COLO829 (cell line): ENCODE results near the gene PDCD1LG2.
"Not testable (repeated sequence)": the region's sequence is repeated elsewhere in the genome, so short reads cannot be mapped to it uniquely, and the experiment has no call there.

Experiments
- DNase-seq: peaks from one replicate; pipeline ENCODE4 v3.0.0; 2012; ENCODE audit warnings: low spot score

Gene PDCD1LG2

DNA sequence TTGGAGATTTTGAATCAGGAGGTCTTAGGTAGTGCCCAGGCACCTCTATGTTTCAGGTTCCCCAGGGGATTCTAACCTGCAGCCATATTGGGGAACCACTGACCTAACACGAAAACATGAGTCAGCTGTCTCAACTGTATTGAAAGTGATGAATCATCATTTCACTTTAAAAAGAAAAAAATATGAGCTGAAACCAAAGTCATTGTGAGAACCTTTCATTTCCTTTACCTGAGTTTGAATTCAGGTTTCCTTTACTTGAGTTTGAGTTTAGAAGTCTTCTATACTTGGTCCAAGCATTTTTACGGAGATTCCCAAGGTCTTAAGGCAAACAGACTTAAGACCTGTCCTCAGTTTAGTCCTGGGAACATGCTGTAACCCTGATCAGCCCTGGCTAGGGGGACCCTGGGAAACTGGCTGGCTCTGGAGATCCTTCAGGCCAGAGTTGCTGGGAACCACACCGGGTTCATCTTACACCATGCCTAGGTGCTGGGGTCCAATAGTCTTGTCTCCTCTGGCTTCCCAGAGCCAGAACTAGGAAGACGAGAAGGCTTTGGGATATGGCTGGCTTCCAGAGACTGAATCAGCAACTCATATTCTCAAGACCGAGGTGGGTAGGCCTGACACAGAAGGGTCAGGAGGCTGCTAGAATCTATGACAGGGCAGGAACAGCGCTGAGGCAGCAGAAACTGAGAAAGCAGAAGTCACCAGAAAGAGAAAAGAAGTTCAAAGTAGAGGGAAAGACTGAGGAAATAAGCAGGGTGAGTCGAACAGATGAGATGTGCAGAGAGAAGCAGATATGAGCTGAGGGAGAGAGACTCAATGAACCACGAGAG is 16.4 kb upstream of the PDCD1LG2 start:
- no peak for DNase-seq

DNA sequence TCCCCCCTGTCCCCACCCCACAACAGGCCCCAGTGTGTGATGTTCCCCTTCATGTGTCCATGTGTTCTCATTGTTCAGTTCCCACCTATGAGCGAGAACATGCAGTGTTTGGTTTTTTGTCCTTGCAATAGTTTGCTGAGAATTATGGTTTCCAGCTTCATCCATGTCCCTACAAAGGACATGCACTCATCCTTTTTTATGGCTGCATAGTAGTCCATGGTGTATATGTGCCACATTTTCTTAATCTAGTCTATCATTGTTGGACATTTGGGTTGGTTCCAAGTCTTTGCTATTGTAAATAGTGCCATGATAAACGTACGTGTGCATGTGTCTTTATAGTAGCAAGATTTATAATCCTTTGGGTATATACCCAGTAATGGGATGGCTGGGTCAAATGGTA is 15.6 kb upstream of the PDCD1LG2 start:
- not testable (repeated sequence) for DNase-seq

DNA sequence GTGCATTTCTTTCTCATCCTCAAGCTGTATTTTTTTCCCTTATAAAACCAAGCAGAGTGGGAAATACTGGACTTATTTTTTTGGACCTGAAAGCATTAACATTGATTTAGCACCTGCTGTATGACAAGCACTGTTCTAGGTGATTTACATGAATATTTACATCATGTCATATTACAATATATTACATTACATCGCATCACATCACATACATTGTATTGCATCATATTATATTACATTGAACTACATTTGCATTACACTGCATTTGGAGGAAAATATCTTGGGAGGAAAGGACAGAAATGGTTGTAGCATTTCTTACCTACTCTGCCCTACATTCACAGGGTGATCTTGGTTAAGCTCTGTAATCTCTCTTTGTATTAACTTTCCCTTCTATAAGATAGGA is 11.2 kb upstream of the PDCD1LG2 start:
- DNase-seq = no peak

DNA sequence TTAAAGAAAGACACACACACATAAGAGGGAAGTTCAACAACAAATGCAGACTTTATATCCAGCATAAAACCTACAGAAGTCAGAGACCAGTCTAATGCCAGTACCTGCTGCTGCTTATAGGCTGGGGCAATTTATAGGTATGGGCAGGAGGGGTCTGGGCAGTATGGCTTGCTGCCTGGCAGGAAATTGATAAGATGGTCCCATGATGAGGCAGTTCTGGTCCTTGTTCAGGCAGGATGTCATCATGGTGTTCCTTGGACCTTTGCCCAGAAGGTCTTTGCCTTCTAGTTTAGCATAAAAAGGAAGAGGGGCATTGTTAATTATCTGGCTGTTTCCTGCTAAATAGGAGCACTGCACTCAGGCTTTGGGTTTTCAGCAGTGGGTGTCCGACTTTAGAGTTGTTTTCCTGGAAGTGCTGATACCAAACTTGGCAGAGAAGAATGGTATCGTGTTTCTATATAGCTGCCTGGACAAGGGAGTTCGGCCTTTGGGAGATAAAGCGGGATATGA is 10.4 kb upstream of the PDCD1LG2 start:
- DNase-seq = no peak

DNA sequence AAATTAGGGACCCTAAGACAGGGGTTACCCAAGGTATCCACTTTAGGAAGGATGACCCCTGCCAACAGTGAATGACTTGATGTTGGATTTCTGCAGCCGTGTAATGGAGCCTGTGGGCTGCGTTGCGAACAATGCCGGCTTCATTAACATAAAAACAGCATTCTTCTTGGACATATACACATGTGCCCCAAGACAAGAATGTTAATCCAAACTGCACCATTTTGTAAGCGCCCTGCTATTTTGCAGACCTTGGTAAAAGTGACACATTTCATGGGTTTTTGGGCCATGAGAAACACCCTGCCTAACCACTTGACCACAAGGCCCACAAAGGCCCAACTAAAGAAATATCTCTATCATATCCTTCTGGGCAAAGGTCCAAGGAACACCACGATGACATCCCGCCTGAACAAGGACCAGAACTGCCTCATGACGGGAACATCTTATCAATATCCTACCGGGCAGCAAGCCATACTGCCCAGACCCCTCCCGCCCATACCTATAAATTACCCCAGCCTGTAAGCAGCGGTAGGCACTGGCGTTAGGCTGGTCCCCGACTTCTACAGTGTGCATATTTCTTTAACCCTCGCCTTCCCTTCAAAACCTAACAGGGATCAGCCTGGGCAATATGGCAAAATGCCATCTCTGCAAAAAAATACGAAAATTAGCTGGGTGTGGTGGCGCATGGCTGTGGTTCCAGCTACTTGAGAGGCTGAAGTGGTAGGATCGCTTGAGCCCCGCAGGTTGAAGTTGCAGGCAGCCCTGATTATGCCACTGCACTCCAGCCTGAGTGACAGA is 9.7 kb upstream of the PDCD1LG2 start:
- no peak for DNase-seq

DNA sequence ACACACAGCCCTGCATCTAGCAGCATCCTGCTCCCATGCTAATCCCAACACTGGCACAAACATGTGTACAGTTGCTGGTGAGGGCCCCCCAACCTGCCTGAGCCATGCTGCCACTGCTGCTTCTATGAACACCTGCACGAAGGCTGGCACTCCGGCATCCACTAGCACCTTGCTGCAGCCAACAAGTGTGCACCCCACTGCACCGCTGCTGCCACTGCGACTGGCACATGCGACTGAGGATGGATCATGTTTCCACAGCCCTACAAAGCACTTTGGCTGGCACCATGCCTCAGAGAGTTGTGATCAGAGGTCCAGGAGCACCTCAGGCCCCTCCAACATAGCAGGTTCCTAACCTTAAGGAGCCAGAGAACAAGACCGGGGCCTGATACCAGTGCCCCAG is 7.8 kb upstream of the PDCD1LG2 start:
- no peak for DNase-seq

DNA sequence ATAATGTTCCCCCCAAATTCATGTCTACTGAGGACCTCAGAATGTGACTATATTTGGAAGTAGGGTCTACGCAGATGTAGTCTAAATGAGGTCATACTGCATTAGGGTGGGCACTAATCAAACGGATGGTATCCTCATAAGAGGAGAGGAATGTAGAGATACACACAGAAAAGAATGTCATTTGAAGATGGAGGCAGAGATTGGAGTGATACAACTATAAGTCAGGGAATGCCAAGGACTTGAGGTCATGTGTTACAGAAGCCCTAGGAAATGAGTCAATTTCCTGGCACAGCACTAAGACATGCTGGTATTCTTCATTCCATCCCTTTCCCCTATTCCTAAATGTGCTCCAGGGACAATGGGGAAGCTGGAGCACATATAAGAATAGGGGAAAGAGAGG is 758 bp upstream of the PDCD1LG2 start:
- DNase-seq = peak; percentile 18

DNA sequence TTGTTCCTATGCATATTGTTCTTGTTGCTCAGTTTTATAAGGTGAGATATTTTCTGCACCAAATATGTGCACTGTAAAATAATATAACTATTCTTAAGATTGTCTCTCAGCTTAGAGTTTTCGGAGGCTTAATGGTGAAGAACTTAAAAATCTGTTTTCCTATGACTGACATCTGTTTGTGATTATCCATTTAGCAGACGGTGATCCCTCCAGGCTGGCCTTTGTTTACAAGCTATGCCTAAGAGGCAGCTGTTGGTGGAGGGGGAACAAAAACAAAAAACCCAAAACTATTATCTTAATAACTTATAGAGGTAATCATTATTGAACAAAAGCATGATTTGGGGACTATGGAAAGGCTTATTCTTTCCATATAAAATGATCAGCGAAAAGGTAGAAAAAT is 658 bp downstream of the PDCD1LG2 start:
- no peak for DNase-seq

DNA sequence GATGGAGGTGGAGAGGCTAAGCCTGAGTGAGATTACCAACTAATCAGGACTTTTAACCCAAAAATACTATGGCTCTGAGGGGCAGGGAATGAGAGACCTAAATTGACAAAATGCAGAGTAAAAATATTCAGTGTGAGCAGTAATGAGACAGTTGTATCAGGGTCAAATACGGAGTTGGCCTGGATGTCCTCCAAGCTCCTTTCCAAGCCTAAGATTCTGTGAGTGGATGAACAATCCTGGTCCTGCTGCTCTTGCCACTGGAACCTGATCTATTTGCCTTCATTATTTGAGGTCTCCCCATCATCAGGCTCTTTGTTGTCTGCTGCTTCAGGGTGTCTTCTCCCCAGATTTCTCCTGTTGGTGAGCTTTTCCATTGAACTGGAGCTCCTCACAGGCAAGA is 1.1 kb downstream of the PDCD1LG2 start:
- no peak for DNase-seq

DNA sequence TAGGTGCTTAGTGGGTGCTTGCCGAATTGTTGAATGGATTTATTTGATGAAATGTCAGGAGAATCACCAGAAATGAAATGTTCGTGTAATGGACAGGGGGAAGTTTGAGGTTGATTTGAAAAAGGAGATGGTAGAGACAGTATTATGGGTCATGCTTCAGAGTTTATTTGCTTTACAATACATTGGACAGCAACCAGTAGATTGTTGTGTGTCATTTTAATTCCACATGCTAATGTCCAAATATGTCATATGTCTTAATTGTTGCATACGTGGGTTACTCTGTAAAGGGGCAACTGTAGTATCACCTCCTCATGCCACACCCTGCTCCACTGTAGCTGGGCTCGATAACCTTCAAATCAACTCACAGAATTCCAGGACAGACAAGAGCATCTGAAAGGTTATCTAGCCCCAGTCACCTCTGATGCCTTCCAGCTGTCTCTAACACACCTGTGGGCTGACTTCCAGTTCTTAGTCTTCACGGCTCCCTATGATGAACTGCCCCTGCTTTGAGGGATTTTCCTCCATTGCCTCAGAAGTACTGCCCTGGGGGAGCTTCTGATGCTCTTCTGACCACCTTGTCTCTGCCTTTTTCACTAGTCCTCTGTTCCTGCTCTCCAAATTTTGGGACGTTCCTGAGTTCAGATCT is 1.7 kb downstream of the PDCD1LG2 start:
- no peak for DNase-seq

DNA sequence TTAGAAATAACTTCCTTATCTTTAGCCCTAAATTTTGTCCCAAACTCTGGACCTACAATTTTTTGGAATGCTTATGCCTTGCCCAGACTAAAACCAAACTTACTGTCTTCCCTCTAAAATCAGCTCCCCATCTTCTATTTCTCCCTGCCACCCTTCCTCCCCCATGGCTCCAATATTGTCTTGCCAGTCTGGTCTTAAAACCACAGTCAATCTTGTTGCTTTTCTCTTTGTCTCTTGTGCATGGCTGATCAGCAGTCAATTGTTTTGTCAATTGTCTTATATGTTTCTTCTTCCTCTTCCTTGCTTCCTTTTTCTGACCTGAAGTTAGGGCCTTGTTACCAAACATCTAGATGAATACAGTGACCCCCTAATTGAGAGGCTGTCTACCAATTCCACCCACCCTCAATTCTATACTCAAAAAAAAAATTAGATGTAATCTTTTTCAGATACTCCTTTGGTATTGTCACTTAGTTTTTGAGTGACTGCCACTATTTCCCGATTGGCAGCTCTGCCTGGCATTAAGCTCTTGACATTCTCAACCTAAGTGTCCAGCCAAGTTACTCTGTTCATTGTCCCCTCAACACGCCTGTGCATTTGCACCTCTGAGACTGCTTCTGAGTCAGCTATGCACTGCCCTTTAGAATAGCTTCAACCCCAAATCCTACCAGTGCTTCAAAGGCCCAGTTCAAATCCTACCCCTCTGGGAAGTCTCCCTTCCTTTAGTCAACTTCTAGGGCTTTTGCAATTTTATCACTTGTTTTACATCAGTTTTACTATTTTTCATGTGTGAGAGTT is 2.5 kb downstream of the PDCD1LG2 start:
- DNase-seq = no peak

DNA sequence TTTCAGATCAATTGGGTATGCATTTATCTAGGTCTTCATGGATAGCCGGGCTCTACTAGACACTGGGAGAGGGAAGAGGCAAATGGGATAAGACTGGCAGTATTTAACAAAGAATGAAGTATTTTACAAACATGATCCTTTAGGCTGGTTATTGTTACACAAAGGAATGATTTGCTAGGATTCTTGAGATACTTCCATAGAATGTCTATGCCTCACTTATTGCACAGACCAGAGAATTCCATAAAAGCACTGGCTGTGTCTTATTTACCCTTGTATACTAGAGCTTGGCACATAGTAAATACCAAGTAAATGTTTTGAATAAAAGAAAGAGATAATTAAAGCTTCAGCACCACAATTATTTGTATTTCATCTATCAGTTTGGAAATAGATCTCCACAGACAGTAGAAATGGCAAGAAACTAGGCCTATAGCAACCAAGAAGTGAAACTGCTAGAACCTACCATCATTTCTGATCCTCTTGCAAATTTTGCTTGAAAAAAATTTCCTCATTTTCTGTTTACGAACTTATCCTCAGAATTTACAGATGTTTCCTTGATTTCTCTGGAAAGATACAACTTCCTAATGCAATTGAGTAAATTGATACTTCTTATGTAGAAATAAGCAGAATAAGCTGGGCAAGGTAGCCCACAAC is 3.8 kb downstream of the PDCD1LG2 start:
- DNase-seq = no peak

DNA sequence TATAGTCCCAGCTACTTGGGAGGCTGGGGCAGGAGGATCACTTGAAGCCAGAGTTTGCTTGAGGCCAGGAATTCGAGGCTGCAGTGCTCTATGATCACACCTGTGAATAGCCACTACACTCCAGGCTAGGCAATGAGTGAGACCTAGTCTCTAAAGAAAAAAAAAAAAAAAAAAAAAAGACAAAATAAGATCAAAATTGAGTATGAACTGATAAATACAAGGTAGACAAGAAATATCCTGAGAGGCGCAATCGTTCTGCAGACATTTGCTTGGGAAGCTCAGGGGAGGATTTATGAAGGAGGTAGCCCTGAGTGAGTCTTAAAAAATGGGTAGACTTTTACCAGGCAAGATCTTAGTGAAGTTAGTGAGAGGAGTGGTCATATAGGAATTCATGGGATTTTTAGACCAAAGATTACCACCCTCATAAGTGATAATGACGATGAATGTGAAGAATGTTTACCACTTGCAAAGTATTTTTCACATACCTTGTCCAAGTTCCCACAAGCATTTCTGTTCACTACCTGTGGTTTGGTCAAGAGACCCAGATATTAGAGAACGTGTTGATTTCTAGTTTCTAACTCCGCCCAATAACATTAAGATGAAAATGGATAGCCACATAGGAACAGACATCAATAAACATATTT is 4.4 kb downstream of the PDCD1LG2 start:
- no peak for DNase-seq

DNA sequence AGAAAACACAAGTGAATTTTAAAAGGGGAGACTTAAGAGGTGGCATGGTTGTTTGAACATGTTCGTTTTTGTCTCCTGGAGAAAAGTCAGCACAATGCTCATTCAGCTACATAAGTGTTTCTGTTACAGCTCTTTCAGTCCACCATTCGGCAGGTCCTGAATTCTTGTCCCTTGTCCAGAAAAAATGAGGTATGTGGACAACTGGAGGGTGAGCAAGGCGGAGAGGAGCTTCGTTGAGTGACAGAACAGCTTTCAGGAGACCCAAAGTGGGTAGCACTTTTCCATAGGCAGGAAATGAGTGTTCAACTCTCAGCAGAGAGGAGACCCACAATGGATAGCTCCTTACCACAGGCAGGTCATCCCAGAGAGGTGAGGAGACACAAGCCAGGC is 4.9 kb downstream of the PDCD1LG2 start:
- no peak for DNase-seq

DNA sequence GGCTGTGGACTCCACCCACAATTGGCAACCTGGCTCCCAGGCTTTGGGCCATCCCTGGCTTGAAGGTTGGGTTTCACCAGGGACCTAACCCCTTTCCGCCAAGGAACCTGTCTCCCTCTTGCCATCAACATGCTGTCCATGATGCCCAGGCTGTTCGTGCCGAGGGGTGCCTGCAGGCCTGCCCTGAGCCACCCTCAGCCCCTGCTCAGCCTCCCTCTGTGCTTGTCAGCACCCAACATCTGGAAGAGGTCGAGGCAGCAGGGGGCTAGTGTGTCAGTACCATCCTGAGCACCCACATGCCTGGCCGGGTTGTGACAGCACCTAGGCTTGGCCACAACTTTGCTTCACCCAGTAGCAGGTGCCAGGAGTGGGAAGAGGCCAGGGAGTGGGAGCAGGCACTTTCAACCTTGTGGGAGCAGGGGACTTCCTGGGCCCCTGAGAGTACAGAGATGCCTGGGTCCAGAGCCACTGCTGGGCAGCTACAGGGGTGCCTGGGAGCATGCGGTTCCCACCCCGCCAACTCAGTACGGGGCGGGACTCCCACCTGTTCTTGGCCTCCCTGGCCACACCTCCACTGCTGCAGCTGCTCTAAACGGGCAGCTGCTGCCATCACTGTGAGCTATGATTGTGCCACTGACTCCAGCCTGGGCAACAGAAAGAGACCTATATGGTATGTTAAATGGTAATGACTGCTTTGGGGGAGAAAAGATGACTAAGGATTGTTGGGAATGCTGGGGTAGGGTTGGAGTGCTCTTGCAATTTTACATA is 6.3 kb downstream of the PDCD1LG2 start:
- DNase-seq = no peak

DNA sequence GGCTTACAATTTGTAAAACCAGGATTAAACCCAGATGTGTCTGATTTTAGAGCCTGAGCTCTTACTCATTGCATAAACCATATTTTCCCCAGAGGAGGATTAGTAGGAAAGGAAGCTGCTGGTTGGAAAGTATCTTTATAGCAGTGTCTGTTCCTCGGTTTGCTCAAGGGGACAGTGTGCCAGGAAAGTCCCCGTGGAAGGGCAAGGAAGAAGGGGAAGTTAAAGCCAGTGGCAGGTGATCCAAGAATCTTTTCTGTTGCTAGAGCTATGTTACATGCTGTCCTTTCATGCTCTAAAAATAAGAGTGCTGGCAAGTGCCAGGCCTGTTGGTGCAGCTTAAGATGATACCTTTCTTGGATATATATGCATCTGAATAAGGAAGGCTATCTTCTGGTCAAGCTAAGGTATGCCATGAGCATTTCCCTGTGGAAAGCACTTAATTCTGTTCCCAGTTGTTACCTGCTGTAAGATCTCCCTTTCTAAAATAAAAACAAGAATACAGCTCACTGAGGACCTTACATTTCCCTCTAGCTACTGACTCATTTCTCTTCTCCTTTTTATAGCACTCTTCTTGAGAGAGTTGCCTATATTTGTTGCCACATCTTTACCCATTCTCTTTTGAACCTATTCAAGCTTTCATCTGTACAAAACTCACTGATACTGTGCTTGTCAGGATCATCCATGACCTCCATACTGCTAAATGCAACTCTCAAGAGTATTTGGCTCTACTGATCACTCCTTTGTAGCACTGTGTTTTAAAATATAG is 8.0 kb downstream of the PDCD1LG2 start:
- no peak for DNase-seq

DNA sequence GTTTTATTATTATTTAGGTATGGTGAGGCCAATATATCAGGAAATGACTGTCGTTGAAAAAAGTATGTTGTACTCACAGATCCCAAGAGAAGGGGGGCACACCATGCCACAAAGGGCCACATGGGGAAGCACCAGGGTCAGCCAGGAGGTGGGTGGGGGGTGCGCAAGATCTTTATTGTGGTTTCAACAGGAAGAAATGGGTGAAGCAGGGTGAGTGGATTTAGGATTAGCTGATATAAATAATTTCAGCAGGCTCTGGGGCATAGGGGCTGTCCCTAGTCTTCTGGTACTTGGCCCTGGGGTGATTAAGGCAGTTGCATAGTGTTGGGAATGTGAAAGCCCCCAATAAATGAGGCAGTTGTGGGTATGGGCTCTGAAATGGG is 8.6 kb downstream of the PDCD1LG2 start:
- DNase-seq = no peak

DNA sequence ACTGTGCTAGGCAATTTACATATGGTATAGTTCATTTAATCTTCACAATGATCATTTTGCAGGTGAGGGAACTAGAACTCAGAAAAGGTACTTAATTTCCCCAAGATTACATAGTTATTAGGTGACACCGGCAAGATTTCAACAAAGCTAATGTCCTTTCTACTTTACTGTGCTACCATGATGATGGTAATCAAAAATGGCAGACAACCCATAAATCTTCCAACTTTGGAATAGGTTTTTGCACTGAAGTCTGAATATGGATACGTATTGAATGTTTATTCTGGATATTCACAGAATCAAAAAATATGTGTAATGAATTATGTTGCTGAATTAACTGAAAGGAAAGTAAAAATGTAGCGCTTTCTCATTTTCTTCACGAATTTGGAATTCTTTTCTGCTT is 13.8 kb downstream of the PDCD1LG2 start:
- no peak for DNase-seq

DNA sequence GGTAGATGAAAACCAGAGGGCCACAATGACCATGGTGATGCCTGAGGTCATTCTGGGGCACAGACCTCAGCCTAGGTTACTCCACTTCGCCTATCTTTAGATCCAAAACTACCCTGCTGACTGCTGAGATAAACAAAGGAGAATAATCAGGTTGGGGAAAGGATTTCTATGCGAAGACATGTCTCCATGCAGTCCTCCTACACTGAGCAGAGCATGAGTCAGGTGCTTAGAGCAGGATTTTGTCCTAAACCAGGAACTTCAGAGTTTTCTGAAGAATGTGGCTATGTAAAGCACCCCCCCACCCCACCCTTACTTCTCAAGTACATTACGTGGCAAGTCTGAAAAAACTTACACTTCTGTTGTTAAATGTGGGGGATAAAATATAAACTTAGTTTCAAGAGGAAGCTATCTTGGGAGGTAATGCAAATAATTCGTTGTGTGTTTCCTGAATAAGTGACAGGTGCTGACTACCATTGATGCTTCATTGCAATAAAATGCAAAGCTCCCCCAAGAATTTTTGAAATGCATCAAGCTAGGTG is 19.4 kb downstream of the PDCD1LG2 start:
- no peak for DNase-seq
